OCI-LY1 (cell line): Measurements from ENCODE around the gene EXT2.

Experiments
- H2AFZ ChIP-seq: fragments of 200-600 bp; sonication (generic), shearing (Covaris generic); 2 replicates; pipeline ENCODE4 v1.6.0; 2014; ENCODE audit warnings: antibody characterized with exemption, mild to moderate bottlenecking, low read length
- H3F3A ChIP-seq: fragments of 200-600 bp; sonication (generic), shearing (Covaris generic); 2 replicates; pipeline ENCODE4 v1.6.0; 2014; ENCODE audit warnings: mild to moderate bottlenecking, antibody characterized with exemption, low read length, moderate library complexity; ENCODE audit not compliant: insufficient read depth
- H3K27ac ChIP-seq: fragments of 200-600 bp; sonication (generic); 2 replicates; pipeline ENCODE4 v1.5.1; 2014; ENCODE audit warnings: low read length, mixed run types, mild to moderate bottlenecking, low read depth; ENCODE audit not compliant: poor library complexity, severe bottlenecking
- H3K27me3 ChIP-seq: fragments of 200-600 bp; sonication (generic); 2 replicates; pipeline ENCODE4 v1.6.0; 2014; ENCODE audit warnings: antibody characterized with exemption, mild to moderate bottlenecking, low read length, moderate library complexity; ENCODE audit not compliant: insufficient read depth
- H3K36me3 ChIP-seq: fragments of 200-600 bp; sonication (generic); 2 replicates; pipeline ENCODE4 v1.6.1; 2014; ENCODE audit warnings: mild to moderate bottlenecking, antibody characterized with exemption, low read length, moderate library complexity, mixed read lengths; ENCODE audit not compliant: insufficient read depth
- H3K4me1 ChIP-seq: fragments of 200-600 bp; sonication (generic); 2 replicates; pipeline ENCODE4 v1.5.1; 2014; ENCODE audit warnings: mild to moderate bottlenecking, low read length, moderate library complexity; ENCODE audit not compliant: insufficient read depth, severe bottlenecking
- H3K4me2 ChIP-seq: fragments of 200-600 bp; sonication (generic), shearing (Covaris generic); 2 replicates; pipeline ENCODE4 v1.6.1; 2014; ENCODE audit warnings: low read length
- H3K4me3 ChIP-seq: fragments of 200-600 bp; sonication (generic); 2 replicates; pipeline ENCODE4 v1.5.1; 2014; ENCODE audit warnings: low read length, low read depth, mild to moderate bottlenecking, mixed read lengths; ENCODE audit not compliant: poor library complexity, severe bottlenecking
- H3K79me2 ChIP-seq: fragments of 200-600 bp; shearing (Covaris generic); 2 replicates; pipeline ENCODE4 v1.6.1; 2016; ENCODE audit warnings: mixed run types, low read length, mixed read lengths; ENCODE audit not compliant: insufficient read depth
- H3K9ac ChIP-seq: fragments of 200-600 bp; sonication (generic), shearing (Covaris generic); 2 replicates; pipeline ENCODE4 v1.6.1; 2014; ENCODE audit warnings: mild to moderate bottlenecking, low read length, mixed read lengths
- H3K9me2 ChIP-seq: fragments of 200-600 bp; sonication (generic), shearing (Covaris generic); 2 replicates; pipeline ENCODE4 v1.6.1; 2014; ENCODE audit warnings: low read depth, mild to moderate bottlenecking, low read length, mixed read lengths
- H3K9me3 ChIP-seq: fragments of 200-600 bp; shearing (Covaris generic); 2 replicates; pipeline ENCODE4 v1.6.1; 2014; ENCODE audit warnings: low read length, mixed read lengths
- H4K20me1 ChIP-seq: fragments of 200-600 bp; sonication (generic), shearing (Covaris generic); 2 replicates; pipeline ENCODE4 v1.6.0; 2016; ENCODE audit warnings: mild to moderate bottlenecking, low read length; ENCODE audit not compliant: insufficient read depth
- EZH2 ChIP-seq: fragments of 200-600 bp; sonication (generic), shearing (Covaris generic); IDR thresholded peaks from 2 replicates; pipeline ENCODE4 v1.8.0; 2017; ENCODE audit warnings: borderline replicate concordance, mixed run types, mild to moderate bottlenecking, antibody characterized with exemption, low read length, moderate library complexity, mixed read lengths
- TF ChIP-seq, protein P1 (sequence below): fragments of 200-600 bp; sonication (generic), shearing (Covaris generic); IDR thresholded peaks from 2 replicates; pipeline ENCODE4 v1.5.1; 2017; ENCODE audit warnings: mild to moderate bottlenecking, antibody characterized with exemption, low read length, moderate library complexity, mixed read lengths

EXT2 gene

DNA sequence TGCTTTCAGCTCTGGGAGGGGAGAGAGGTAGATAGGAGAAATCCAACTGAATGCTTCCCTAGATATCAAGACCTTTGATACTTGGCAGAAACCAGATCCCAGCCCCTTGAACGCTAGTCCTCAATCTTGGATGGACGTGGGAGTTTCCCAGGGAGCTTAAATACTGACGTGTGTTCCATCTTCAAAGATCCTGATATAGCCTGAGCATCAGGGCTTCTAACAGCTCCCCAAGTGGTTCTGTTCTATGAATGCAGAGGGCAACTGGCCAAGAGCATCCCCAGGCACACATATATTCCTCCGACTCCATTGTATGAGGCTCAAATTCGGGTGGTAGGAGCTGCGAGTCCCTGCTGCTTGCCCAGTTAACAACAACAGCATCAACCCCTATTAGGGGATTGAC lies 38.1 kb upstream of the EXT2 start:
- no peak overlapping the region for H3K9ac ChIP-seq
- no peak overlapping the region for H2AFZ ChIP-seq
- no peaks in the 10 kb centered on the region for H3K36me3 ChIP-seq
- no peaks in the 10 kb centered on the region for H3K79me2 ChIP-seq
- H3K27ac ChIP-seq: no peak overlapping the region
- H3K4me2 ChIP-seq: no peak overlapping the region
- no peak for TF ChIP-seq EZH2
- TF ChIP-seq, protein P1, sequence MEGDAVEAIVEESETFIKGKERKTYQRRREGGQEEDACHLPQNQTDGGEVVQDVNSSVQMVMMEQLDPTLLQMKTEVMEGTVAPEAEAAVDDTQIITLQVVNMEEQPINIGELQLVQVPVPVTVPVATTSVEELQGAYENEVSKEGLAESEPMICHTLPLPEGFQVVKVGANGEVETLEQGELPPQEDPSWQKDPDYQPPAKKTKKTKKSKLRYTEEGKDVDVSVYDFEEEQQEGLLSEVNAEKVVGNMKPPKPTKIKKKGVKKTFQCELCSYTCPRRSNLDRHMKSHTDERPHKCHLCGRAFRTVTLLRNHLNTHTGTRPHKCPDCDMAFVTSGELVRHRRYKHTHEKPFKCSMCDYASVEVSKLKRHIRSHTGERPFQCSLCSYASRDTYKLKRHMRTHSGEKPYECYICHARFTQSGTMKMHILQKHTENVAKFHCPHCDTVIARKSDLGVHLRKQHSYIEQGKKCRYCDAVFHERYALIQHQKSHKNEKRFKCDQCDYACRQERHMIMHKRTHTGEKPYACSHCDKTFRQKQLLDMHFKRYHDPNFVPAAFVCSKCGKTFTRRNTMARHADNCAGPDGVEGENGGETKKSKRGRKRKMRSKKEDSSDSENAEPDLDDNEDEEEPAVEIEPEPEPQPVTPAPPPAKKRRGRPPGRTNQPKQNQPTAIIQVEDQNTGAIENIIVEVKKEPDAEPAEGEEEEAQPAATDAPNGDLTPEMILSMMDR: no peak
- no peaks in the 10 kb centered on the region for H3F3A ChIP-seq
- H4K20me1 ChIP-seq: no peaks in the 10 kb centered on the region
- H3K4me3 ChIP-seq: no peak overlapping the region
- no peaks in the 10 kb centered on the region for H3K9me2 ChIP-seq
- no peaks in the 10 kb centered on the region for H3K4me1 ChIP-seq
- no peaks in the 10 kb centered on the region for H3K9me3 ChIP-seq
- no peaks in the 10 kb centered on the region for H3K27me3 ChIP-seq

DNA sequence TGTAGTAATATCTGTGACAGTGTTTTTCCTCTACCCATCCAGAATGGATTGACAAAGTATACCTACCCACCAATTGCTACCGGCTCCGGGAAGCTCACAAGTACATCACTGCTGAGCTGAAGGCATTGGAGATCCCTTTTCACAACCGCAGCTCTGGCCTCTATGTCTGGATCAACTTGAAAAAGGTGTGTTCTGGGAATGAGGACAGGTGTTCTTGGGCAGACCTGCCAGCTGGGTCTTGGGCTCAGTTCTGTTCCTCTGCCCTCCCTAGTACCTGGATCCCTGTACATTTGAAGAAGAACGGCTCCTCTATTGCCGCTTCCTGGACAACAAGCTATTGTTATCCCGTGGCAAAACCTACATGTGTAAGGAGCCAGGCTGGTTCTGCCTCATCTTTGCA lies 37.2 kb upstream of the EXT2 start:
- no peak overlapping the region for H3K27ac ChIP-seq
- no peaks in the 10 kb centered on the region for H3K4me1 ChIP-seq
- H4K20me1 ChIP-seq: no peaks in the 10 kb centered on the region
- no peaks in the 10 kb centered on the region for H3K27me3 ChIP-seq
- no peak overlapping the region for H3K4me3 ChIP-seq
- no peak overlapping the region for H2AFZ ChIP-seq
- no peak overlapping the region for H3K9ac ChIP-seq
- TF ChIP-seq, protein P1: no peak
- no peak for TF ChIP-seq EZH2
- H3K79me2 ChIP-seq: no peaks in the 10 kb centered on the region
- H3K4me2 ChIP-seq: no peak overlapping the region
- H3K9me2 ChIP-seq: no peaks in the 10 kb centered on the region
- H3K36me3 ChIP-seq: no peaks in the 10 kb centered on the region
- no peaks in the 10 kb centered on the region for H3F3A ChIP-seq
- H3K9me3 ChIP-seq: no peaks in the 10 kb centered on the region

DNA sequence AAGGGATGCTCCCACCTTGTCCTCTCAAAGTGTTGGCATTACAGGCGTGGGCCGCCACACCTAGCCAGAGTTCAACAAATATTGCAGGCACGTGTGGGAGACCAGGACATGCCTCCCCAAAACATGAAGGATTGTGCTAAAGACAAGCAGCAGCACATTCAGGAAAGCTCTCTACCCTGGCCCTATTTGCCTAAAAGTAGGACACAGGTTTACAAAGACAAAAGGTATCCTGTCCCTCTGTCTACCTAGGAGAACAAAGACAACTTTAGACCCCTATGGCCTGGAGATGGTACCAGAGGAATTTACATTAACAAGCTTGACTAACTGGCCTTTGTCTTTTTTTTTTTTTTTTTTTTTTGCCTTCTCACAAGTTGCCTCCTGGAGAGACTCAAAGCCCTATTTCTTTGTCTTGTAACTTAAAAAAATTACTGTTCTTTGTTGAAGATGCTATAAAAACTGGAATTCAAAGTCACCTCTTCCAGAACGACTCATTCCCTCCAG lies 30.3 kb upstream of the EXT2 start:
- Histone ChIP-seq H3K9ac (peak overlapping the region; percentile 78; the same call in 1 of the 2 replicates), H3K36me3 (no peaks in the 10 kb centered on the region), H3K9me2 (no peaks in the 10 kb centered on the region), H3K27ac (no peak overlapping the region), H3F3A (no peaks in the 10 kb centered on the region), H3K79me2 (no peaks in the 10 kb centered on the region), H3K27me3 (no peaks in the 10 kb centered on the region), H3K4me2 (peak overlapping the region; percentile 70), H3K4me3 (peak overlapping the region; percentile 63), H3K9me3 (no peaks in the 10 kb centered on the region), H3K4me1 (peaks cover 20% of the 10 kb centered on the region), H2AFZ (peak overlapping the region; percentile 27; the same call in 1 of the 2 replicates), H4K20me1 (no peaks in the 10 kb centered on the region)
- no peak for TF ChIP-seq EZH2
- TF ChIP-seq, protein P1: no peak
